H1 (cell line): ENCODE results near the gene FSIP1. TPM values are rescaled to one million over a fixed set of nuclear protein-coding genes. Genes with fewer than 3 reads are reported as not detected.

ENCODE experiments used
- NANOG ChIP-seq: IDR thresholded peaks from 2 replicates; pipeline ENCODE4 v1.6.1; 2011; ENCODE audit warnings: low read length, low read depth, mild to moderate bottlenecking, inconsistent platforms; ENCODE audit not compliant: insufficient read depth, poor library complexity, severe bottlenecking
- SAP30 ChIP-seq: fragments of 300-600 bp; sonication (generic); IDR thresholded peaks from 2 replicates; pipeline ENCODE4 v1.7.1; 2012; ENCODE audit warnings: low read length, moderate library complexity, mild to moderate bottlenecking, inconsistent platforms; ENCODE audit not compliant: insufficient read depth, insufficient replicate concordance
- SUZ12 ChIP-seq: fragments of 200-600 bp; sonication (generic); IDR thresholded peaks from 2 replicates; pipeline ENCODE4 v1.6.1; 2012; ENCODE audit warnings: mild to moderate bottlenecking, inconsistent platforms, low read length, moderate library complexity, mixed read lengths
- TAF1 ChIP-seq: IDR thresholded peaks from 2 replicates; pipeline ENCODE4 v1.6.1; 2011; ENCODE audit warnings: mild to moderate bottlenecking, low read depth, low read length
- USF2 ChIP-seq: IDR thresholded peaks from 2 replicates; pipeline ENCODE4 v1.6.1; 2011; ENCODE audit warnings: low read length, improper control_type of control experiment
- polyA plus RNA-seq, 7 experiments: library from polyadenylated mRNA; depleted of rRNA in 3 of 7; stranded (reverse) in 5 of 7; unstranded in 2 of 7; fragments of >200 nt in 5 of 7; fragments of 200-250 nt in 2 of 7; gene quantifications; 1 replicate in 5 of 7; 2 replicates in 1 of 7; 4 replicates in 1 of 7; pipeline versions ENCODE4 v1.2.1 to v1.2.3, GENCODE V29; 2011 to 2013; ENCODE audit warnings: missing spikeins in 2 of 7, mixed read lengths in 2 of 7
- total RNA-seq: library from RNA; stranded (reverse); fragmentation: NEBNext Ultra II Directional; extraction: Animal tissue kit (Norgen Biotek cat#: 25700); gene quantifications from 2 replicates; pipeline ENCODE4 v1.2.1, GENCODE V29; 2021
- TF ChIP-seq, protein P1 (sequence below): IDR thresholded peaks from 2 replicates; pipeline ENCODE4 v1.6.1; 2011; ENCODE audit warnings: low read depth, mild to moderate bottlenecking, low read length; ENCODE audit not compliant: insufficient read depth

FSIP1 gene
- total and polyA plus RNA-seq, 2 of the 8 experiments (the other 6 are each of a cell fraction or from before 2014, with no cell fraction given) = 0.18 to 1.3 TPM

GRCh38 chr15:39680868-39681267 lies 101.8 kb downstream of the FSIP1 start (continued):
- TF ChIP-seq SAP30 = no peak
- TF ChIP-seq SUZ12 = no peak
- no peak for TF ChIP-seq TAF1
- TF ChIP-seq NANOG = no peak
- no peak for TF ChIP-seq USF2
- TF ChIP-seq, protein P1, sequence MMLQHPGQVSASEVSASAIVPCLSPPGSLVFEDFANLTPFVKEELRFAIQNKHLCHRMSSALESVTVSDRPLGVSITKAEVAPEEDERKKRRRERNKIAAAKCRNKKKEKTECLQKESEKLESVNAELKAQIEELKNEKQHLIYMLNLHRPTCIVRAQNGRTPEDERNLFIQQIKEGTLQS = no peak
